ENCODE results near the gene NIPAL1.

The NIPAL1 gene

DNA sequence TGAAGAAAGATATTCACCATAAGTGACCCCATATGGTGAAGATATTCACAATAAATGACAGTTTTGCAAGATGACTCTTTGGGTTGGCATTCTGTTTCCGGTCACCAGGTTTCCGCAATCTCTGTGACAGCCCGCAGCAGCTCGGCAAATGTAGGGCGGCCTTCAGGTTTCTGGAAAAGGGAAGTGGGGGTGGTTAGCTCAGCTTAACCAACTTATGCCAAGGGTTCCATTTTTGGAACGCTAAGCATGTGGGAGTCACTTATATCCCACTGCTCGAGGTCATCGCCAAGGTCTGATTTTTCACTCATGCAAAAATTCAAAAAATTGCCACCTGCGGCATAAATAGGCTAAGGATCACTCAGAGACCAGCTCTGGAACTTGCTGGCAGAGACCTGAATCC, 51.0 kb downstream of the NIPAL1 start:
- no peak for DNase-seq

GRCh38 chr4:48068182-48068581, 51.6 kb downstream of the NIPAL1 start:
- DNase-seq: no peak

- no peak for DNase-seq
Observed at GRCh38 chr4:48069026-48069425, 52.5 kb downstream of the NIPAL1 start.

- DNase-seq: no peak
Observed at GRCh38 chr4:48071191-48071590, 54.6 kb downstream of the NIPAL1 start.

DNA sequence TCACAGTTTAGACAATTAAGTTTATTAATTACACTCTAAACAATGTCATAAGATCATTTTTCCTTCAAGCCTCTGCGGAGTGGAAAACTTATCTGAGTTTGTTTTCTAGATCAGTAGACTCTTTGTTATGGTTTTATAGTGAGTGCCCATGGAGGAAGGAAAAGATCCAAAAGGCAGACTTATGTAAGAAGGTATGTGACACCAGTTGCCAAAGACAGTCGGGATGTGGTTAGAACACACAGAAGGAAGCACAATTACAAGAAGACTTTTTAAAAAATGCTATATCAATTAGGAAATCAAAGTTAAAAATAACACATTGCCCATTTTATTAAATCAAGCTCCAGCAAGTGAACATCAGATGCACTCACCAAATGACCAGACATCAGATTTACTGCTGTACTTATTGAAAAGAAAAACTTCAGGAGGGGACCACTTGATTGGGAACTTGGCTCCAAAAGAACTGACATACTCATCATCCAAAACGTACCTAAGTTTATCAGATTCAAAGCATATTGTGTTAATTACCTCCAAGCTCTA, 57.1 kb downstream of the NIPAL1 start:
- DNase-seq: no peak

GRCh38 chr4:48074657-48075056, 58.1 kb downstream of the NIPAL1 start:
- no peak for DNase-seq

- no peak for DNase-seq
Observed at GRCh38 chr4:48078425-48078824, 61.9 kb downstream of the NIPAL1 start.

- DNase-seq: no peak
Observed at GRCh38 chr4:48078862-48079655, 62.5 kb downstream of the NIPAL1 start.

GRCh38 chr4:48079972-48080391, 63.4 kb downstream of the NIPAL1 start:
- DNase-seq: peak in 1 of 5 experiments; percentile 17

DNA sequence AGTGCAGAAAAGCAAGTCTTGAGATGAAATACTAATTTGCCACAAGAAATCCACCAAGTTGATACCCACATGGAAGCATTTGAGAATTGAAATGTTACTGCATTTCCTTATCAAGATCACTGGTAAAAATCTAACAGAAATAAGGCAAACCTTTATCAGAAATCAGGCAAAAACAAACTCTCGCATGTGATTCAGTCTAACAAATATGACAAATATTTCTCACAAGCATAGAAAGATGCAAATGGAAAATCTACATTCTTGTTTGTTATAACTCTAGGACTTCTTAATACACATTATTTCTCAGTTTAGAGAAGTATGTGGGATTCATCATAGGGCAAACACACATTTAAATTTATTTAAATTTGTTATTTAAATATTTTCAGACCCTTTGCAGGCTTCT, 64.6 kb downstream of the NIPAL1 start:
- no peak for DNase-seq

- DNase-seq: no peak
Observed at GRCh38 chr4:48082956-48083355, 66.4 kb downstream of the NIPAL1 start.

GRCh38 chr4:48085821-48086589, 69.4 kb downstream of the NIPAL1 start:
- DNase-seq: no peak
